Spleen (tissue), 7 donors: ENCODE measurements around the gene TEX54.

ENCODE experiments used
- CTCF ChIP-seq, 11 experiments: fragments of 200-600 bp in 7 of 11; fragments of 450-650 bp in 4 of 11; sonication (generic) in 4 of 11; IDR thresholded peaks in 8 of 11; conservative IDR thresholded peaks in 3 of 11; 1 replicate in 7 of 11; 2 replicates in 4 of 11; pipeline versions ENCODE4 v1.4.0 to v1.8.0; 2016 to 2021; ENCODE audit warnings: antibody characterized with exemption in 11 of 11, inconsistent platforms in 4 of 11, mild to moderate bottlenecking in 1 of 11
- POLR2AphosphoS5 ChIP-seq, 3 donors: sonication (generic); formaldehyde crosslinking; IDR thresholded peaks; one replicate each; pipeline ENCODE4 v1.5.1; 2017; ENCODE audit warnings: antibody characterized with exemption in 3 of 3
- donor health status: DM: no; HTN: no; CAD: no; lungs with moderate emphysema.
- donor health status: DM: no; HTN: no; CAD: no.
- donor health status: DM: no; HTN: no; CAD: no.

GRCh38 chr11:62874851-62875250 is 42.2 kb upstream of the TEX54 start:
- TF ChIP-seq POLR2AphosphoS5 (IDR thresholded peaks at IDR 0.05) (no peak), CTCF (IDR thresholded peaks at IDR 0.05 in 8 of 11, conservative IDR thresholded peaks at IDR 0.05 in 3 of 11) (no peak)
